HepG2 (cell line): ENCODE measurements around the gene RBM25. TPM values are rescaled to one million over a fixed set of nuclear protein-coding genes. Genes with fewer than 3 reads are reported as not detected.

ENCODE experiments used
- ATAC-seq: fragments of 200-7000 bp; cut with Tn5 transposase; 3 replicates; pipeline ENCODE4 v1.9.1; 2020; ENCODE audit warnings: mild to moderate bottlenecking, moderate library complexity
- BruUV-seq: library from RNA; stranded (reverse); fragments of 400-500 nt; replicated peaks from 2 replicates; lab custom pipeline; 2021; lab: Mats Ljungman, UMichigan
- CTCF ChIA-PET: fragments of 300-600 bp; formaldehyde crosslinking; extraction: SDS; loops from one replicate; lab custom pipeline; 2021; ENCODE audit warnings: low total read pairs, inconsistent platforms, low intra/inter-chr PET ratio; lab: Yijun Ruan, JAX
- POLR2A ChIA-PET: fragments of 350-600 bp; sonication (Branson Sonifier 250); formaldehyde crosslinking; loops from one replicate; lab custom pipeline; 2020; ENCODE audit warnings: antibody characterized with exemption, inconsistent platforms; lab: Yijun Ruan, JAX
- DNase-seq: peaks from one replicate; pipeline ENCODE4 v3.0.0-alpha.2; 2015; ENCODE audit warnings: low spot score
- FAIRE-seq: peaks from 3 replicates; lab custom pipeline; 2011; peaks lifted over from hg19 to GRCh38; lab: Jason Lieb, UNC
- H2AFZ ChIP-seq: one replicate; pipeline ENCODE4 v1.6.1; 2011; ENCODE audit warnings: low read length, inconsistent platforms
- H3K27ac ChIP-seq: fragments of 300-600 bp; 3 replicates; pipeline ENCODE4 v1.8.0; 2011; ENCODE audit warnings: mixed run types, mild to moderate bottlenecking, mixed read lengths, low read length, inconsistent platforms; ENCODE audit not compliant: insufficient read depth; ENCODE audit errors: extremely low read length
- H3K27me3 ChIP-seq, 2 experiments: fragments of 200-600 bp in 1 of 2; 2 replicates in 1 of 2; 3 replicates in 1 of 2; pipeline versions ENCODE4 v1.6.0 to v1.8.0; 2011; ENCODE audit warnings: low read length in 2 of 2, mild to moderate bottlenecking in 2 of 2, moderate library complexity in 2 of 2, inconsistent platforms in 1 of 2; ENCODE audit not compliant: insufficient read depth in 2 of 2, control insufficient read depth in 1 of 2
- H3K36me3 ChIP-seq, 2 experiments: fragments of 200-600 bp in 1 of 2; replicated peaks in 1 of 2; 2 replicates in 1 of 2; 3 replicates in 1 of 2; pipeline versions ENCODE4 v1.5.1 to v1.8.0; 2011; ENCODE audit warnings: low read length in 2 of 2, inconsistent platforms in 1 of 2; ENCODE audit not compliant: insufficient read depth in 2 of 2, control insufficient read depth in 1 of 2
- H3K4me1 ChIP-seq: 2 replicates; pipeline ENCODE4 v1.5.1; 2012; ENCODE audit warnings: low read length, inconsistent platforms; ENCODE audit not compliant: insufficient read depth
- H3K4me2 ChIP-seq: 2 replicates; pipeline ENCODE4 v1.6.0; 2011; ENCODE audit warnings: low read depth, low read length, inconsistent platforms
- H3K4me3 ChIP-seq, 3 experiments: fragments of 200-600 bp in 1 of 3; sonication (generic), shearing (Covaris generic) in 1 of 3; replicated peaks in 1 of 3; 2 replicates each; pipeline ENCODE4 v1.5.1; 2011 to 2016; ENCODE audit warnings: low read length in 3 of 3, inconsistent platforms in 2 of 3, low read depth in 2 of 3, mild to moderate bottlenecking in 2 of 3, control low read depth in 1 of 3, mixed read lengths in 1 of 3; ENCODE audit not compliant: insufficient read depth in 1 of 3
- H3K79me2 ChIP-seq: one replicate; pipeline ENCODE4 v1.6.1; 2011; ENCODE audit warnings: low read length, inconsistent platforms; ENCODE audit not compliant: insufficient read depth
- H3K9ac ChIP-seq: 2 replicates; pipeline ENCODE4 v1.6.0; 2011; ENCODE audit warnings: mild to moderate bottlenecking, low read depth, low read length, inconsistent platforms; ENCODE audit not compliant: insufficient read depth
- H3K9me3 ChIP-seq: 2 replicates; pipeline ENCODE4 v1.5.1; 2012; ENCODE audit warnings: mild to moderate bottlenecking, low read length
- H4K20me1 ChIP-seq: 2 replicates; pipeline ENCODE4 v1.6.0; 2011; ENCODE audit warnings: inconsistent platforms, mild to moderate bottlenecking, low read length, moderate library complexity; ENCODE audit not compliant: insufficient read depth
- SNAPC4 ChIP-seq: sonication (generic); formaldehyde crosslinking; IDR thresholded peaks from 2 replicates; pipeline ENCODE4 v1.4.0; 2020; ENCODE audit warnings: mild to moderate bottlenecking, missing genetic modification reagents
- SRSF9 ChIP-seq: fragments of 200-400 bp; formaldehyde crosslinking; IDR thresholded peaks from 2 replicates; pipeline ENCODE4 v1.6.1; 2018; ENCODE audit warnings: borderline replicate concordance, mild to moderate bottlenecking, low read depth, low read length; ENCODE audit not compliant: insufficient read depth, poor library complexity, severe bottlenecking
- ZBTB2 ChIP-seq: sonication (generic); formaldehyde crosslinking; IDR thresholded peaks from 2 replicates; pipeline ENCODE4 v1.8.0; 2022; ENCODE audit warnings: low read depth, missing genetic modification reagents
- ZFP90 ChIP-seq: sonication (generic); formaldehyde crosslinking; IDR thresholded peaks from 2 replicates; pipeline ENCODE4 v1.8.0; 2022; ENCODE audit warnings: missing genetic modification reagents, mild to moderate bottlenecking, inconsistent platforms, borderline replicate concordance
- ZMAT5 ChIP-seq: sonication (generic); formaldehyde crosslinking; IDR thresholded peaks from 2 replicates; pipeline ENCODE4 v1.5.0; 2020; ENCODE audit warnings: mild to moderate bottlenecking, low read depth, missing genetic modification reagents, borderline replicate concordance
- ZNF12 ChIP-seq: sonication (generic); formaldehyde crosslinking; IDR thresholded peaks from 2 replicates; pipeline ENCODE4 v1.5.0; 2020; ENCODE audit warnings: missing genetic modification reagents
- ZNF709 ChIP-seq: sonication (generic); formaldehyde crosslinking; IDR thresholded peaks from 2 replicates; pipeline ENCODE4 v1.5.0; 2020; ENCODE audit warnings: mild to moderate bottlenecking, missing genetic modification reagents
- in situ Hi-C: cut with HindIII; loops from 2 replicates; pipeline ENCODE4 v1.10.0; 2017; ENCODE audit warnings: low pct_unique_long_range_greater_than_20kb; ENCODE audit not compliant: extremely low pct_ligation_motif_present
- intact Hi-C: fragments of 100-400 bp; cut with micrococcal nuclease; formaldehyde crosslinking; loops from one replicate; pipeline ENCODE4 v1.10.0; 2022; ENCODE audit not compliant: unreplicated experiment
- polyA plus RNA-seq, 8 experiments: library from polyadenylated mRNA; depleted of rRNA in 3 of 8; stranded (reverse) in 7 of 8; unstranded in 1 of 8; fragments of >200 nt; fragmentation: Illumina TruSeq in 4 of 8; extraction: Trizol in 4 of 8; gene quantifications; 2 replicates each; pipeline versions ENCODE4 v1.2.1 to v1.2.3, GENCODE V29; 2011 to 2016; ENCODE audit warnings: low read depth in 4 of 8, missing spikeins in 1 of 8, mixed read lengths in 1 of 8; ENCODE audit not compliant: insufficient read depth in 1 of 8
- total RNA-seq, 5 experiments: library from RNA; depleted of rRNA; stranded (reverse); fragments of >200 nt; fragmentation: Illumina TruSeq; extraction: Trizol; gene quantifications; 2 replicates each; pipeline ENCODE4 v1.2.3, GENCODE V29; 2016; ENCODE audit warnings: low read depth in 1 of 5

Gene RBM25
- total and polyA plus RNA-seq, 2 of the 13 experiments (the other 11 are each of a cell fraction or from before 2014, with no cell fraction given) = 34.1 to 65.9 TPM

- no peak for FAIRE-seq
- BruUV-seq = no TSS peak
- Histone ChIP-seq H2AFZ (no peak overlapping the region), H3K27ac (no peak overlapping the region), H3K9me3 (no peaks in the 10 kb centered on the region), H3K9ac (no peak overlapping the region), H3K4me3 (no peak overlapping the region), H3K79me2 (peaks cover 1% of the 10 kb centered on the region), H3K27me3 (no peaks in the 10 kb centered on the region), H4K20me1 (0 out of 2 replicates have a peak, but pooled peaks cover 4% of the 10 kb centered on the region), H3K36me3 (peaks cover 1 to 18% of the 10 kb centered on the region in 2 experiments; a peak in 3 of 5 replicates), H3K4me2 (no peak overlapping the region), H3K4me1 (peaks cover 22% of the 10 kb centered on the region)
- ChIA-PET CTCF (no interaction called here), POLR2A (no interaction called here)
- in situ Hi-C loops = no loop called here
- intact Hi-C loops = no loop called here
- no peak for DNase-seq
- no peak for ATAC-seq
- no peak for TF ChIP-seq ZBTB2 (CRISPR knock-in tag)
- TF ChIP-seq ZFP90 (CRISPR knock-in tag) = no peak
- no peak for TF ChIP-seq ZNF12 (CRISPR knock-in tag)
- TF ChIP-seq SNAPC4 (CRISPR knock-in tag) = no peak
- TF ChIP-seq ZNF709 (CRISPR knock-in tag) = no peak
- TF ChIP-seq SRSF9 = no peak
- no peak for TF ChIP-seq ZMAT5 (CRISPR knock-in tag)
These were observed 94.9 kb downstream of the RBM25 start for GRCh38 chr14:73153272-73153671.
